Mesothelial cell of epicardium (in vitro differentiated cells): ENCODE data around the gene RALGAPA2. TPM values are rescaled to one million over a fixed set of nuclear protein-coding genes. Genes with fewer than 3 reads are reported as not detected.

Source experiments
- DNase-seq, 2 experiments: peaks; one replicate each; pipeline ENCODE4 v3.0.0; 2021; ENCODE audit warnings: low spot score in 2 of 2; ENCODE audit not compliant: unreplicated experiment in 2 of 2
- H3K27ac Mint-ChIP-seq: 2 replicates; pipeline ENCODE4 v1.8.0; 2021; ENCODE audit warnings: mixed read lengths
- H3K27me3 Mint-ChIP-seq: 2 replicates; pipeline ENCODE4 v1.8.0; 2021; ENCODE audit warnings: low read depth, mixed read lengths
- H3K36me3 Mint-ChIP-seq: 2 replicates; pipeline ENCODE4 v1.8.0; 2021; ENCODE audit warnings: mixed read lengths
- H3K4me1 Mint-ChIP-seq: 2 replicates; pipeline ENCODE4 v1.8.0; 2021; ENCODE audit warnings: mixed read lengths
- H3K4me3 Mint-ChIP-seq: 2 replicates; pipeline ENCODE4 v1.8.0; 2021; ENCODE audit warnings: mild to moderate bottlenecking, moderate library complexity, mixed read lengths
- H3K9me3 Mint-ChIP-seq: 2 replicates; pipeline ENCODE4 v1.8.0; 2021; ENCODE audit warnings: mixed read lengths
- total RNA-seq: library from RNA; stranded (reverse); gene quantifications from 3 replicates; pipeline ENCODE4 v1.2.1, GENCODE V29; 2021
- TF ChIP-seq, protein P1 (sequence below): fragments of 200-600 bp; sonication (generic); IDR thresholded peaks from one replicate; pipeline ENCODE4 v1.5.0; 2021; ENCODE audit warnings: antibody characterized with exemption; ENCODE audit not compliant: unreplicated experiment

Gene RALGAPA2
- total RNA-seq, 1 donor from 2014 or later, result 27.5 TPM

DNA sequence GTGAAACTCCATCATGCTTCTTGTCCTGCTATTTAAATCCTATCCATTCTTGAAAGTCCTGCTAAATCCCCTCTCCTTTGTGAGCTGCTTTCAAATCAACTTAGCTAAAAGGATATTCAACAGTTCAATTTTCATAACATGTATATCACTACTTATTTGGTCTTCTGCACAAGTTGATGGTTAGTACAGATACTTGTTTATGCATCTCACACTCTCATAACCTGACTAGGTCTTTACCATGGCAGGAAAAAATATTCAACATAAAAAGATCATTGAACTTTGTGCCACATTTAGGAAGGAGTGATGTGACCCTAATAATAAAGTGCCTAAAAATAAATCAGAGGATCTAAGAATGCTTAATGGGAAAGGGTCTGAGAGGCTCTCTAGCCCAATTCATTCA is 148.2 kb downstream of the RALGAPA2 start:
- no peaks in the 10 kb centered on the region for H3K9me3 Mint-ChIP-seq
- no peak overlapping the region for H3K27ac Mint-ChIP-seq
- DNase-seq, result no peak
- H3K4me3 Mint-ChIP-seq, result no peak overlapping the region
- H3K4me1 Mint-ChIP-seq, result no peaks in the 10 kb centered on the region
- H3K36me3 Mint-ChIP-seq, result no peaks in the 10 kb centered on the region
- TF ChIP-seq, protein P1, sequence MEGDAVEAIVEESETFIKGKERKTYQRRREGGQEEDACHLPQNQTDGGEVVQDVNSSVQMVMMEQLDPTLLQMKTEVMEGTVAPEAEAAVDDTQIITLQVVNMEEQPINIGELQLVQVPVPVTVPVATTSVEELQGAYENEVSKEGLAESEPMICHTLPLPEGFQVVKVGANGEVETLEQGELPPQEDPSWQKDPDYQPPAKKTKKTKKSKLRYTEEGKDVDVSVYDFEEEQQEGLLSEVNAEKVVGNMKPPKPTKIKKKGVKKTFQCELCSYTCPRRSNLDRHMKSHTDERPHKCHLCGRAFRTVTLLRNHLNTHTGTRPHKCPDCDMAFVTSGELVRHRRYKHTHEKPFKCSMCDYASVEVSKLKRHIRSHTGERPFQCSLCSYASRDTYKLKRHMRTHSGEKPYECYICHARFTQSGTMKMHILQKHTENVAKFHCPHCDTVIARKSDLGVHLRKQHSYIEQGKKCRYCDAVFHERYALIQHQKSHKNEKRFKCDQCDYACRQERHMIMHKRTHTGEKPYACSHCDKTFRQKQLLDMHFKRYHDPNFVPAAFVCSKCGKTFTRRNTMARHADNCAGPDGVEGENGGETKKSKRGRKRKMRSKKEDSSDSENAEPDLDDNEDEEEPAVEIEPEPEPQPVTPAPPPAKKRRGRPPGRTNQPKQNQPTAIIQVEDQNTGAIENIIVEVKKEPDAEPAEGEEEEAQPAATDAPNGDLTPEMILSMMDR, result no peak
- no peaks in the 10 kb centered on the region for H3K27me3 Mint-ChIP-seq

- TF ChIP-seq, protein P1, result no peak
- H3K27ac Mint-ChIP-seq, result no peak overlapping the region
- H3K36me3 Mint-ChIP-seq, result peaks cover 1% of the 10 kb centered on the region
- peaks cover 5% of the 10 kb centered on the region for H3K4me1 Mint-ChIP-seq
- no peak for DNase-seq
- no peaks in the 10 kb centered on the region for H3K9me3 Mint-ChIP-seq
- no peak overlapping the region for H3K4me3 Mint-ChIP-seq
- H3K27me3 Mint-ChIP-seq, result no peaks in the 10 kb centered on the region
Measured at GRCh38 chr20:20562507-20562906, 149.9 kb downstream of the RALGAPA2 start.

DNA sequence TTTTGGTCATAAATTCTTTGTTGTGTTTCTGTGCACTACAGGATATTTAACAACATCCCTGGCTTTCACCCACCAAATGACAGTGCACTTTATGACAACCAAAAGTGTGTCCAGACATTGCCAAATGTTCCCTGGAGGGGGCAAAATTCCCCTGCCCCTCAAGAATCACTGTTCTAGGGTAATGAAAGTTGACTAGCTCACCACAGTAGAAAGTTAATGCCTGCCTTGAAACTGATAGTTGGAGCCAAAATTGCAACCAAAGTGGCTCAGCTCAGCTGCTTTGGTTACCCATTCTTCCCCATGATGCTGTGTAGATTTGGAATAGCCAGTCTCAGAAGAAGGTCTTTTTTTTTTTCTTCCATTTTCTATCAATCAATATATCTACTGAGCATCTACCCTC is 150.6 kb downstream of the RALGAPA2 start:
- Mint-ChIP-seq H3K9me3 (no peaks in the 10 kb centered on the region), H3K4me1 (peaks cover 5% of the 10 kb centered on the region), H3K4me3 (no peak overlapping the region), H3K27ac (no peak overlapping the region), H3K27me3 (no peaks in the 10 kb centered on the region), H3K36me3 (peaks cover 1% of the 10 kb centered on the region)
- no peak for DNase-seq
- TF ChIP-seq, protein P1, result no peak

DNA sequence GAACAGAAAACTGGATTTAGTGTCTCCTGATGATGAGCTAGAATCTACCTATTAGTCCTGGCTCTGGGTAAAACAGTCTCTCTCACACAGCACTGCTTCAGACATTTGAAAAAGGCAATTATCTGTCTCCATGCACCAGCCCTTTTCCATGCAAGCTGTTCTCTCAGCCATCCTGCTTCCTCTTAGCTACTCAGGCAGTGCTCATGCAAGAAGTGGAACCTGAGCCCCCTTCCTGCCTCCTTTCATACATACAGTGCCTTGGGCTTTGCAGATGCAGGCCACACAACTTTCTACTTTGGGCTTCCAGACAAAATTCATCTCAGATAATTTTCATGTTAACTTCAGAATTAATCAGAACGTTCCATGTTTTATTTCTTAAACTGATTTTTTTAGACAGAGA is 151.3 kb downstream of the RALGAPA2 start:
- Mint-ChIP-seq H3K9me3 (no peaks in the 10 kb centered on the region), H3K27me3 (no peaks in the 10 kb centered on the region), H3K36me3 (peaks cover 5% of the 10 kb centered on the region), H3K4me1 (peaks cover 5% of the 10 kb centered on the region), H3K4me3 (no peak overlapping the region), H3K27ac (no peak overlapping the region)
- TF ChIP-seq, protein P1, result no peak
- DNase-seq, result no peak

DNA sequence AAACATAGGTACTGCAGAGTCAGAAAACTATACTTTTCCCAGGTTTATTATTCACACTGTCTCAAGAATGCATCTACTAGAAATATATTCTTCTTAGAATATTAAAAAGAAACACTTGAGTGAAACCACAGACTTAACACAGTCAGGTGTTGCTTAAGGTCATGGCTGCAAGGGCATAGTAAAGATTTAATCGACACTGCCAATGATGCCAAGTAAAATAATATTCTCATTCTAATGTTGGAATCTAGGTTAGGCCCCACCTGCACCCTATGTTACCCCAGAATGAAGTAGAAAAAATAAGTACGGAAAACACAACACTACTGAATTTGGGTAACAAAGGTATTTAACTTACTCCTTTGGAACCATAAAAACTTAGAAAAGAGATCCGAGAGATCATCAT is 155.0 kb downstream of the RALGAPA2 start:
- Mint-ChIP-seq H3K27ac (no peak overlapping the region), H3K4me1 (peaks cover 5% of the 10 kb centered on the region), H3K27me3 (no peaks in the 10 kb centered on the region), H3K9me3 (peaks cover 8% of the 10 kb centered on the region), H3K4me3 (no peak overlapping the region), H3K36me3 (peaks cover 20% of the 10 kb centered on the region)
- TF ChIP-seq, protein P1, result no peak
- no peak for DNase-seq

DNA sequence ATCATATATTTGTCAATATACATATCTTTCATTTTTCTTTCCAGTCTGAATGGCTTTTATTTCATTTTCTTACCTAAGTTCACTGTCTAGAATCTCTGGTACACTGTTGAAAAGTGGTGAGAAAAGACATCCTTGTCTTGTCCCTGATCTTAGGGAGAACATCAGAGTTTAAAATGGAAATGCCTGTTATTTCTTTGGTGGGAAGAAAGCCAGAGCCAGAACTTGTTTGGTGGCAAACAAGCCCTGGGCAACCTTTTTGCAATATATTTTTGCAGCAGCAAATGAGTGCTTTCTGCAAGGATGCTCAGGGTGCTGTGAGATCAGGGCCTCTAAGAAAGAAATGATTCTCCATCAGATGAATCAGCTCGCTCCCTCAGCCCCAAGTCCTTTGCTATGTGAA is 156.6 kb downstream of the RALGAPA2 start:
- Mint-ChIP-seq H3K9me3 (peaks cover 8% of the 10 kb centered on the region), H3K4me3 (no peak overlapping the region), H3K27me3 (no peaks in the 10 kb centered on the region)

More for the DNA sequence above, 156.6 kb downstream of the RALGAPA2 start:
- Mint-ChIP-seq H3K27ac (no peak overlapping the region), H3K36me3 (peaks cover 20% of the 10 kb centered on the region), H3K4me1 (peaks cover 5% of the 10 kb centered on the region)
- TF ChIP-seq, protein P1, result no peak
- no peak for DNase-seq
